Stimulated activated memory B cell treated with anti-CD40 and anti-IgM and Interleukin-4, amounts not matched to agents 10 μg/mL and 1 μg/mL and 100 μg/mL, for 72 hours (primary cell): ENCODE results near the gene TMEM81.

ENCODE experiments used
- ATAC-seq: fragments of 150-1000 bp; cut with Tn5 transposase; 2 replicates; pipeline ENCODE4 v1.10.0; 2021
- H3K27ac Mint-ChIP-seq: one replicate; pipeline ENCODE4 v1.8.0; 2022; ENCODE audit warnings: mild to moderate bottlenecking, mixed read lengths
- H3K27me3 Mint-ChIP-seq: one replicate; pipeline ENCODE4 v1.8.0; 2022; ENCODE audit warnings: mixed read lengths
- H3K36me3 Mint-ChIP-seq: one replicate; pipeline ENCODE4 v1.8.0; 2022; ENCODE audit warnings: mixed read lengths
- H3K4me1 Mint-ChIP-seq: one replicate; pipeline ENCODE4 v1.8.0; 2022; ENCODE audit warnings: mixed read lengths
- H3K4me3 Mint-ChIP-seq: one replicate; pipeline ENCODE4 v1.8.0; 2022; ENCODE audit warnings: mild to moderate bottlenecking, moderate library complexity, mixed read lengths
- H3K9me3 Mint-ChIP-seq: one replicate; pipeline ENCODE4 v1.8.0; 2022; ENCODE audit warnings: mixed read lengths

TMEM81 gene

DNA sequence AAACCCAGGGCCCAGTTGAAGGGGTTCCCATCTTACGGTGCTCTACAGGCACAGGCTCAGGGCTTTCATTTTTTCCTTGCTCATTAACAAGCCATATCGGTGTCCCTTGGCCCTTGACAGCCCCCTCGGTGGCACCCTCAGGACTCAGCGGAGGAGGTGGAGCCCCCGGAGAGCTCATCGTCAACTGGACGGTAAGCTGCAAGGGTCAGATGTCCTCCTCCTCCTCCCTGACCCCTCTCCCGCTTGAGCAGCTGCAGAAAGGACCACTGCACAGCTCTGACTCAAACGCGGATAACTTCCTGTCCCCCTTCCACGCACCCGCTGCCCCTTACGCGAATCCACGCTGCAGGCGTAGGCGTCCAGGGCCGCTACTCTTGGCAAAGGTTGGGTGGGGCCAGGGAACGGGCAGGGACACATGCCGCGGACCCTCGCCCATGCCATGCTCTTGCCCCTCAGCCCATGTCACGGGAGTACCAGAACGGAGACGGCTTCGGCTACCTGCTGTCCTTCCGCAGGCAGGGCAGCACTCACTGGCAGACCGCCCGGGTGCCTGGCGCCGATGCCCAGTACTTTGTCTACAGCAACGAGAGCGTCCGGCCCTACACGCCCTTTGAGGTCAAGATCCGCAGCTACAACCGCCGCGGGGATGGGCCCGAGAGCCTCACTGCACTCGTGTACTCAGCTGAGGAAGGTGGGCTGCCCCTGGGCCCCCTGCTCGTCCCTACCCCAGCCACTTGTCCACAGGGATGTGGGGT, 14.7 kb downstream of the TMEM81 start:
- Mint-ChIP-seq H3K27ac (no peak overlapping the region), H3K27me3 (no peaks in the 10 kb centered on the region), H3K9me3 (no peaks in the 10 kb centered on the region), H3K36me3 (no peaks in the 10 kb centered on the region), H3K4me1 (no peaks in the 10 kb centered on the region), H3K4me3 (no peak overlapping the region)
- ATAC-seq: no peak

- Mint-ChIP-seq H3K36me3 (no peaks in the 10 kb centered on the region), H3K9me3 (no peaks in the 10 kb centered on the region), H3K27ac (no peak overlapping the region), H3K4me1 (no peaks in the 10 kb centered on the region), H3K27me3 (no peaks in the 10 kb centered on the region), H3K4me3 (no peak overlapping the region)
- ATAC-seq: no peak
Observed at GRCh38 chr1:205068457-205069040, 15.7 kb downstream of the TMEM81 start.

DNA sequence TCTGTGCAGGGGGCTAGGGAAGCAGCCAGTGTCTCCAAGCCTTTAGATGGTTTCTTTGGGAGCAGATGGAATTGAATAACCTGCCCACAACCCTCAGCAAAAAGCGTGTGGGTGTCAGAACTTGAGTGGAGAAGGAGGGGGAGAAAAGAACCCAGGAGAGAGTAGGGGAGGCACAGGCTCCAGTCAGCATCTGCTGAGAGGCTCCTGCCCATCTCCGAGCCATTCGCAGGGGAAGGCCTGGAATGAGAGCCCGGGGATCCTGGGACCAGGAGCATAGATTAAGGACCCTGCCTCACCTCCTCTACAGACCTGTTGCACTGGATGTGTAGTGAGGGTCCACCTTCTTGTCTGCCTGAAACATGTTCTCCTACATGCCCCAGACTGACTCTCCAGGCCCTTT, 16.3 kb downstream of the TMEM81 start:
- Mint-ChIP-seq H3K9me3 (no peaks in the 10 kb centered on the region), H3K36me3 (no peaks in the 10 kb centered on the region), H3K27me3 (no peaks in the 10 kb centered on the region), H3K4me1 (no peaks in the 10 kb centered on the region), H3K4me3 (no peak overlapping the region), H3K27ac (no peak overlapping the region)
- no peak for ATAC-seq

DNA sequence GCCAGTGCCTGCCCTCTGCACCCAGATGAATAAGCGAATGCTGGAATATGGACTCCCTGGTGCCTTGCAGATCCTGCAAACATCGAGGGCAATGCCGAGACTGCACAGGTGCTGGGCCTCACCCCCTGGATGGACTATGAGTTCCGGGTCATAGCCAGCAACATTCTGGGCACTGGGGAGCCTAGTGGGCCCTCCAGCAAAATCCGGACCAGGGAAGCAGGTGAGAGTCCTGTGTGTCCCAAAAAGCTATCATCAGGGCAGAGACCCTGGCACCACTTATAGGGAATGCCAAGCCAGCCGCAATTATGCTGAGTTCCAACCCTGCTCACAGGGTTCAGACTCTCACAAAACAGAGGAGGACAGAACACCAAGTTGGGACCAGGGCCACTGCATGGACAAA, 17.2 kb downstream of the TMEM81 start:
- Mint-ChIP-seq H3K4me1 (peaks cover 2% of the 10 kb centered on the region), H3K9me3 (no peaks in the 10 kb centered on the region), H3K27ac (no peak overlapping the region), H3K27me3 (no peaks in the 10 kb centered on the region), H3K4me3 (no peak overlapping the region), H3K36me3 (no peaks in the 10 kb centered on the region)
- ATAC-seq: no peak

DNA sequence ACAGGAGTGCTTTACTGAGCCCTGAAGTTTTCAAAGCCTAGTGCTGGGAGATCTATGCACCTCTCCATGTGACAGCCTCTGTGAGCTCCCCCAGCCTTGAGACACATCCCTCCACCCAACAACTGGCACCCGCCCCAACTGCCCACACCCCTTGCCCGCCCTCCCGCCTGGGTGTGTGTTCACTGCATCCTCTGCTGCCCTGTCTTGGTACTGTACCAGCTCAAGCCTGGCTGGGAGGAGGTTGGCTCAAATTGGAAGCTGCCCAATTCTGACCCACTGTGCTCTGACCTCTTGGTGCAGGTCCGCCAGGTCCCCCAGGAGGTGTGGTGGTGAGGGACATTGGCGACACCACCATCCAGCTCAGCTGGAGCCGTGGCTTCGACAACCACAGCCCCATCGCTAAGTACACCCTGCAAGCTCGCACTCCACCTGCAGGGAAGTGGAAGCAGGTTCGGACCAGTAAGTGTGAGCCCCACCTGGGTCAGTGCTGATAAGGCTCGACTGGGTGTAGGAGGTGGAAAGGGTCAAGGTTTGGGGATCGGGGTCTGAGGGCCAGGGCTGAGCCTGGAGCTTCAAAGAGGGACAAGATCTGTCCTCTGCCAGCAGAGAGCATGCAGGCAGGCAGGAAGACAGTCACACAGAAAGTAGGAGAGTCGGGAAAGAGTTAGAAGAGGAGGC, 18.0 kb downstream of the TMEM81 start:
- no peak for ATAC-seq
- H3K9me3 Mint-ChIP-seq: no peaks in the 10 kb centered on the region
- H3K4me1 Mint-ChIP-seq: peaks cover 9% of the 10 kb centered on the region
- H3K27ac Mint-ChIP-seq: no peak overlapping the region
- H3K27me3 Mint-ChIP-seq: no peaks in the 10 kb centered on the region
- H3K36me3 Mint-ChIP-seq: no peaks in the 10 kb centered on the region
- H3K4me3 Mint-ChIP-seq: no peak overlapping the region

DNA sequence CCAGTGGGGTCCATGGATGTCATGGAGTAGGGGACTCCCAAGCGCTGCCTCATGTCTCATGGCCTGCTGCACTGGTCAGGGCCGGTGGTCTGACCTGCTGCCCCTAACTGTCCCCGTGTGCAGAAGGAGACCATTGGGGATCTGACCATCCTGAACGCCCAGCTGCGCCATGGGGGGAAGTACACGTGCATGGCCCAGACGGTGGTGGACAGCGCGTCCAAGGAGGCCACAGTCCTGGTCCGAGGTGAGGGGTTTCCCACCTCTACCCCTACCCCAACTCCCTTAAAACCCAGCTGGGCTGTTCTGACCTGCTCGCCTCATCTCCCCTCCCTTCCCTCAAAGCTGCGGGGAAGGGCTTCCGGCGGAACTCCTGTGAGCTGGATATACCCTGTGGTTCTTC, 18.6 kb downstream of the TMEM81 start:
- no peak for ATAC-seq

DNA sequence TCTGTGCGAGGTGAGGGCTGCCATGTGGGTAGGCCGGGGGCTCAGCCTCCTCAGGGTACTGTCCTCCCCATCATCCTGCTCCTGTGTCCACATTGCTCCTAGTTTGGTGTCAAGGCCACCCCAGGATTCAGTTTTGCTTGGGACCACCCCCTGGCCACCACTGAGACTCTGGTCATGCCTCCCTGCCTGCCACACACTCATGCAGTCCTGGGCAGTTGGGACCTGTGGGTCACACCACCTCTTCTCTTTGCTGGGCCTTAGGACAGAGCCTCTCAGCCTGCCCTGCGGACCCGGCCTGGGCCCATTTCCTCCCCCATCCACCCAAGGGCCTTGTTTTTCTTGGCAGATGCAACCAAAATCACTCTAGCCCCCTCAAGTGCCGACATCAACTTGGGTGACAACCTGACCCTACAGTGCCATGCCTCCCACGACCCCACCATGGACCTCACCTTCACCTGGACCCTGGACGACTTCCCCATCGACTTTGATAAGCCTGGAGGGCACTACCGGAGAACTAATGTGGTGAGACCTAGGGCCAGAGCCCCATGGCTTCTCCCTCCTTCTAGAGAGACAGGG, 19.4 kb downstream of the TMEM81 start:
- ATAC-seq: no peak
- Mint-ChIP-seq H3K4me1 (peaks cover 9% of the 10 kb centered on the region), H3K4me3 (no peak overlapping the region), H3K27ac (no peak overlapping the region), H3K9me3 (no peaks in the 10 kb centered on the region), H3K27me3 (no peaks in the 10 kb centered on the region), H3K36me3 (no peaks in the 10 kb centered on the region)

More for the DNA sequence above, 18.6 kb downstream of the TMEM81 start:
- Mint-ChIP-seq H3K36me3 (no peaks in the 10 kb centered on the region), H3K4me1 (peaks cover 9% of the 10 kb centered on the region), H3K27me3 (no peaks in the 10 kb centered on the region), H3K9me3 (no peaks in the 10 kb centered on the region), H3K4me3 (no peak overlapping the region), H3K27ac (no peak overlapping the region)

DNA sequence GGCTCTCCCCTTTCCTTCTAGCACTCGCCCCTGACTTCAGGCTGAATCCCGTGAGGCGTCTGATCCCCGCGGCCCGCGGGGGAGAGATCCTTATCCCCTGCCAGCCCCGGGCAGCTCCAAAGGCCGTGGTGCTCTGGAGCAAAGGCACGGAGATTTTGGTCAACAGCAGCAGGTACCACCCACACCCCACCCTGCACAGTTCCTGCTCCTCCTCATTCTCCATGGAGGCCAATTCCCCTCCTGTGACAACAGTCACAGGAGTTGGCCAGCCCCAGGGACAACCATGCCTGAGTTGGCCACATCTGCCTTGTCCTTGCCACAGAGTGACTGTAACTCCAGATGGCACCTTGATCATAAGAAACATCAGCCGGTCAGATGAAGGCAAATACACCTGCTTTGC, 20.0 kb downstream of the TMEM81 start:
- ATAC-seq: no peak
- Mint-ChIP-seq H3K4me1 (peaks cover 9% of the 10 kb centered on the region), H3K27me3 (no peaks in the 10 kb centered on the region), H3K36me3 (no peaks in the 10 kb centered on the region), H3K4me3 (no peak overlapping the region), H3K27ac (no peak overlapping the region), H3K9me3 (no peaks in the 10 kb centered on the region)

- Mint-ChIP-seq H3K36me3 (no peaks in the 10 kb centered on the region), H3K9me3 (no peaks in the 10 kb centered on the region), H3K4me3 (no peak overlapping the region), H3K27me3 (peaks cover 12% of the 10 kb centered on the region), H3K27ac (no peak overlapping the region), H3K4me1 (peaks cover 9% of the 10 kb centered on the region)
- no peak for ATAC-seq
Observed at GRCh38 chr1:205062895-205063294, 21.4 kb downstream of the TMEM81 start.

DNA sequence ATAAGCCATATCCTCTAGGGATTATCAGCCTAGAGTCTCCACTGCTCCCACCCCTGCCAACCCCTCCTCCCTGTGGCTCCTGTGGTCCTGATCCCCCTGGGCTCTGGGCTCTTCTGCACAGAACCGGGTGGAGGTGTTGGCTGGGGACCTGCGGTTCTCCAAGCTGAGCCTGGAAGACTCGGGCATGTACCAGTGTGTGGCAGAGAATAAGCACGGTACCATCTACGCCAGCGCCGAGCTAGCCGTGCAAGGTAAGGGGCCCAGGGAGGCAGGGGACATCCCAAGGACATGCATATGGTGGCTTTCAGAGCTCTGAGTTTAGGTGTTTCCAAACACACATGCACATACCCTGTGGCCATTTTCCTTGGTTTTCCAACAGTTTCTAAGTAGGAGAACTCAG, 21.9 kb downstream of the TMEM81 start:
- peaks cover 12% of the 10 kb centered on the region for H3K27me3 Mint-ChIP-seq
- no peak overlapping the region for H3K27ac Mint-ChIP-seq
- no peak for ATAC-seq
- H3K4me3 Mint-ChIP-seq: no peak overlapping the region
- peaks cover 9% of the 10 kb centered on the region for H3K4me1 Mint-ChIP-seq
- no peaks in the 10 kb centered on the region for H3K9me3 Mint-ChIP-seq
- no peaks in the 10 kb centered on the region for H3K36me3 Mint-ChIP-seq

DNA sequence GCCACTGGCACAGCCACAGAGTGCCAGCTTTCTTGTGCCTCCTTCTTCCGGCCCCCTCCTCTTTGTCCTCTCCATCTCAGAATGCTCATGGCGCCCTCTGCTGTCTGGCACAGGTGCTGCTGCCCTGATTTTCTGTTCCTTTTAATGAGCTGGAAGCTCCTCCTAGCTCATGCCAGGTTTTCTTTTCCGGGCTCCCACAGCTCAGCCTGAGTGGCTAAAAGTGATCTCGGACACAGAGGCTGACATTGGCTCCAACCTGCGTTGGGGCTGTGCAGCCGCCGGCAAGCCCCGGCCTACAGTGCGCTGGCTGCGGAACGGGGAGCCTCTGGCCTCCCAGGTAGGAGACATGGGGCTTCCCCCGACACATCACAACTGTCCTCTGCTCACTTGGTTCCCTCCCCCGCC, 22.6 kb downstream of the TMEM81 start:
- Mint-ChIP-seq H3K36me3 (no peaks in the 10 kb centered on the region), H3K4me1 (peaks cover 9% of the 10 kb centered on the region), H3K27me3 (peaks cover 12% of the 10 kb centered on the region), H3K27ac (no peak overlapping the region), H3K9me3 (no peaks in the 10 kb centered on the region), H3K4me3 (peak overlapping the region; percentile 37)
- ATAC-seq: peak; percentile 67

- Mint-ChIP-seq H3K4me1 (peaks cover 9% of the 10 kb centered on the region), H3K36me3 (no peaks in the 10 kb centered on the region), H3K27ac (no peak overlapping the region), H3K27me3 (peaks cover 12% of the 10 kb centered on the region), H3K9me3 (no peaks in the 10 kb centered on the region), H3K4me3 (no peak overlapping the region)
- ATAC-seq: no peak
Observed at GRCh38 chr1:205061227-205061626, 23.0 kb downstream of the TMEM81 start.

GRCh38 chr1:205060746-205061145, 23.5 kb downstream of the TMEM81 start:
- Mint-ChIP-seq H3K9me3 (no peaks in the 10 kb centered on the region), H3K4me1 (peaks cover 9% of the 10 kb centered on the region), H3K27me3 (peaks cover 12% of the 10 kb centered on the region), H3K27ac (no peak overlapping the region), H3K4me3 (no peak overlapping the region), H3K36me3 (no peaks in the 10 kb centered on the region)
- no peak for ATAC-seq

DNA sequence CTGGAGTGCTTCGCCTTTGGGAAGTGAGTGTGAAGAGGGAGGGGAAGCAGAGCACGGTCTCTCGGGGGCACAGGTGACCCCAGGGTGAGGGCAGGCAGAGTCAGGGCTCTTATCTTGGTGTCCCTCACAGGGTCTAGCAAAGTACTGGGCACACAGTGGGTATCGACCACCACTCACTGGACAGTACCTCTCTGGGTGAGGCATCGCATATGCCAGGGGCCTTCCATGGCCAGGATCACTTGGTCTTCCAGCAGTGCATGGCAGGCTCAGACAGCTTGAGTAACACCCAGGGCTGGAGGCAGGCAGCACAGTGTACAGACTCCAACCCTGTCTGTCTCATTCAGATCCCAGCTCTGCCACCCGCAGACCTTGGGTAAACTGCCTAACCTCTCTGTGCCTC, 24.6 kb downstream of the TMEM81 start:
- Mint-ChIP-seq H3K4me1 (peaks cover 9% of the 10 kb centered on the region), H3K27ac (no peak overlapping the region), H3K36me3 (no peaks in the 10 kb centered on the region), H3K9me3 (no peaks in the 10 kb centered on the region), H3K27me3 (peaks cover 21% of the 10 kb centered on the region), H3K4me3 (no peak overlapping the region)
- ATAC-seq: no peak

DNA sequence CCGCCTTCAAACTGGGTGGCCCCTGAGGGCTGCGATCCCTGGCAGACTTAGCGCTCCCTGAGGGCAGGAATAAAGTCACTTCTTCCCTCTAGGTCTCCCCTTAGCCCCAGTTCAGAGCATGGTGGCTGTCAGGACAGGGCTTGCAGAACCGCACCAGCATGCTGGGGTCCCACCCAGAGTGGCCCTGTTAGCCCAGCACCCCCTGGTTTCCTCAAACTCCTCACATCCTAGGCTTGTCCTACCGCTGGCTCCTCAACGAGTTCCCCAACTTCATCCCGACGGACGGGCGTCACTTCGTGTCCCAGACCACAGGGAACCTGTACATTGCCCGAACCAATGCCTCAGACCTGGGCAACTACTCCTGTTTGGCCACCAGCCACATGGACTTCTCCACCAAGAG, 25.4 kb downstream of the TMEM81 start:
- no peaks in the 10 kb centered on the region for H3K9me3 Mint-ChIP-seq
- no peak overlapping the region for H3K4me3 Mint-ChIP-seq
- H3K36me3 Mint-ChIP-seq: no peaks in the 10 kb centered on the region
- H3K4me1 Mint-ChIP-seq: peaks cover 9% of the 10 kb centered on the region
- no peak for ATAC-seq
- H3K27ac Mint-ChIP-seq: no peak overlapping the region
- peaks cover 25% of the 10 kb centered on the region for H3K27me3 Mint-ChIP-seq
